IgD-negative memory B cell (primary cell): Measurements from ENCODE around the gene THYN1. TPM values are rescaled to one million over a fixed set of nuclear protein-coding genes. Genes with fewer than 3 reads are reported as not detected.

ENCODE experiments used
- H3K27ac Mint-ChIP-seq, 3 donors: one replicate each; pipeline ENCODE4 v1.8.0; 2020 to 2022; ENCODE audit warnings: mild to moderate bottlenecking in 3 of 3, mixed read lengths in 3 of 3, moderate library complexity in 1 of 3
- H3K27me3 Mint-ChIP-seq: one replicate; pipeline ENCODE4 v1.8.0; 2021; ENCODE audit warnings: mixed read lengths
- H3K36me3 Mint-ChIP-seq: one replicate; pipeline ENCODE4 v1.8.0; 2020; ENCODE audit warnings: mild to moderate bottlenecking, mixed read lengths
- H3K4me1 Mint-ChIP-seq, 3 donors: one replicate each; pipeline ENCODE4 v1.8.0; 2020 to 2022; ENCODE audit warnings: mixed read lengths in 3 of 3, mild to moderate bottlenecking in 1 of 3
- H3K4me3 Mint-ChIP-seq, 4 donors: one replicate each; pipeline ENCODE4 v1.8.0; 2020 to 2022; ENCODE audit warnings: mild to moderate bottlenecking in 4 of 4, mixed read lengths in 4 of 4, moderate library complexity in 3 of 4
- H3K9me3 Mint-ChIP-seq, 3 donors: one replicate each; pipeline ENCODE4 v1.8.0; 2020 to 2021; ENCODE audit warnings: mixed read lengths in 3 of 3, mild to moderate bottlenecking in 1 of 3
- polyA plus RNA-seq: library from polyadenylated mRNA; unstranded; fragments of 300-500 nt; fragmentation: Illumina TruSeq; gene quantifications from one replicate; pipeline ENCODE4 v1.2.3, GENCODE V29; 2021

THYN1 gene
- polyA plus RNA-seq, 1 donor from 2014 or later: 77.4 TPM

- Mint-ChIP-seq H3K36me3 (peaks cover 3% of the 10 kb centered on the region), H3K27me3 (peaks cover 16% of the 10 kb centered on the region), H3K4me1 (peaks cover 27 to 48% (median 35%) of the 10 kb centered on the region in 3 donors), H3K4me3 (peak overlapping the region; percentile 92 to 99 (median 93)), H3K27ac (peak overlapping the region; percentile 49 to 98 (median 93)), H3K9me3 (no peaks in the 10 kb centered on the region)
These were observed 28.2 kb downstream of the THYN1 start for GRCh38 chr11:134224710-134225664.

- peaks cover 19 to 39% (median 27%) of the 10 kb centered on the region in 3 donors for H3K4me1 Mint-ChIP-seq
- H3K4me3 Mint-ChIP-seq: peak within 1 kb of the TSS; percentile 92 to 99 (median 96)
- H3K27me3 Mint-ChIP-seq: peaks cover 8% of the 10 kb centered on the region
- H3K36me3 Mint-ChIP-seq: peaks cover 3% of the 10 kb centered on the region
- H3K27ac Mint-ChIP-seq: peak within 1 kb of the TSS; percentile 98 to 99 (median 99)
- no peaks in the 10 kb centered on the region for H3K9me3 Mint-ChIP-seq
These were observed 29.1 kb downstream of the THYN1 start, which contains the start of the genes NCAPD3 and VPS26B for GRCh38 chr11:134223836-134224709. Gene NCAPD3, minus strand, starts transcription at chr11:134223967. Its CDS starts 41 bp downstream, at chr11:134223926. Gene VPS26B, plus strand, starts transcription at chr11:134224671. Its CDS starts 452 bp downstream, at chr11:134225123.

- Mint-ChIP-seq H3K4me1 (peaks cover 19 to 30% (median 21%) of the 10 kb centered on the region in 3 donors), H3K4me3 (peak overlapping the region; percentile 92 to 99 (median 96)), H3K27ac (peak overlapping the region; percentile 22 to 99 (median 42)), H3K36me3 (peaks cover 3% of the 10 kb centered on the region), H3K9me3 (no peaks in the 10 kb centered on the region), H3K27me3 (peaks cover 8% of the 10 kb centered on the region)
These were observed 30.0 kb downstream of the THYN1 start for GRCh38 chr11:134223121-134223520.

- H3K27ac Mint-ChIP-seq: no peak overlapping the region
- peaks cover 0 to 3% (median 0%) of the 10 kb centered on the region in 3 donors for H3K4me1 Mint-ChIP-seq
- peaks cover 5% of the 10 kb centered on the region for H3K36me3 Mint-ChIP-seq
- H3K9me3 Mint-ChIP-seq: no peaks in the 10 kb centered on the region
- H3K4me3 Mint-ChIP-seq: peak overlapping the region in 1 of 4 donors; percentile 20
- H3K27me3 Mint-ChIP-seq: no peaks in the 10 kb centered on the region
These were observed 36.3 kb downstream of the THYN1 start for GRCh38 chr11:134216816-134217215.

- Mint-ChIP-seq H3K9me3 (no peaks in the 10 kb centered on the region), H3K27me3 (no peaks in the 10 kb centered on the region), H3K27ac (no peak overlapping the region), H3K4me3 (no peak overlapping the region), H3K4me1 (peaks cover 0 to 3% (median 2%) of the 10 kb centered on the region in 3 donors), H3K36me3 (peaks cover 5% of the 10 kb centered on the region)
These were observed 37.3 kb downstream of the THYN1 start for GRCh38 chr11:134215836-134216235.

- no peak overlapping the region for H3K4me3 Mint-ChIP-seq
- H3K36me3 Mint-ChIP-seq: peaks cover 10% of the 10 kb centered on the region
- H3K9me3 Mint-ChIP-seq: no peaks in the 10 kb centered on the region
- H3K27me3 Mint-ChIP-seq: no peaks in the 10 kb centered on the region
- H3K27ac Mint-ChIP-seq: peak overlapping the region in 1 of 3 donors; percentile 12
- H3K4me1 Mint-ChIP-seq: peaks cover 0 to 2% (median 0%) of the 10 kb centered on the region in 3 donors
These were observed 45.5 kb downstream of the THYN1 start for GRCh38 chr11:134207538-134208239.

DNA sequence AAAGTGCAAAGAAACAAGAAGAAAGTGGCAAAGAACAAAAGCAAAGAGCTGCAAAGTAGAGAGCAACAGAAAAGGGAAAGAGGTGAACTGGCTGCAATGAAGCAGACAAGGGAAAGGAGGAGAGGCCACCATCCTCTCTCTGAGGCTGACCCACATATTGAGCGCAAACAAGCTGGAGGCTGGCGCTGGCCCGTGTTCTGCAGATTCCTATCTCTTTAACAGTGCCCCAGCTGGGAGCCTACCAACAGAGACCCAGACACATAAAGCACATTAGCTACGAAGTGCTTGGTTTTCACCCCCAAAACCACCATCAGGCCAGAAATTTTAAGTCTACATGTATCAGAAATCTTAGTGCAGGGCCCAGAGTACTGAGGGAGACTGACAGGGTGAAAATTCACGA, 47.0 kb downstream of the THYN1 start:
- Mint-ChIP-seq H3K36me3 (peaks cover 14% of the 10 kb centered on the region), H3K9me3 (no peaks in the 10 kb centered on the region), H3K4me3 (no peak overlapping the region), H3K27ac (no peak overlapping the region), H3K4me1 (no peaks in the 10 kb centered on the region), H3K27me3 (no peaks in the 10 kb centered on the region)

GRCh38 chr11:134205729-134206128, 47.4 kb downstream of the THYN1 start:
- no peak overlapping the region for H3K4me3 Mint-ChIP-seq
- H3K9me3 Mint-ChIP-seq: no peaks in the 10 kb centered on the region
- no peak overlapping the region for H3K27ac Mint-ChIP-seq
- no peaks in the 10 kb centered on the region for H3K4me1 Mint-ChIP-seq
- H3K36me3 Mint-ChIP-seq: peaks cover 14% of the 10 kb centered on the region
- H3K27me3 Mint-ChIP-seq: no peaks in the 10 kb centered on the region

GRCh38 chr11:134202661-134203060, 50.5 kb downstream of the THYN1 start:
- Mint-ChIP-seq H3K4me1 (no peaks in the 10 kb centered on the region), H3K9me3 (no peaks in the 10 kb centered on the region), H3K4me3 (no peak overlapping the region), H3K27me3 (no peaks in the 10 kb centered on the region), H3K36me3 (peaks cover 11% of the 10 kb centered on the region), H3K27ac (no peak overlapping the region)

GRCh38 chr11:134200688-134201087, 52.5 kb downstream of the THYN1 start:
- no peaks in the 10 kb centered on the region for H3K27me3 Mint-ChIP-seq
- H3K9me3 Mint-ChIP-seq: no peaks in the 10 kb centered on the region
- H3K4me1 Mint-ChIP-seq: no peaks in the 10 kb centered on the region
- H3K4me3 Mint-ChIP-seq: no peak overlapping the region
- peaks cover 15% of the 10 kb centered on the region for H3K36me3 Mint-ChIP-seq
- H3K27ac Mint-ChIP-seq: no peak overlapping the region

GRCh38 chr11:134199531-134199930, 53.6 kb downstream of the THYN1 start:
- H3K9me3 Mint-ChIP-seq: no peaks in the 10 kb centered on the region
- H3K27ac Mint-ChIP-seq: no peak overlapping the region
- peaks cover 15% of the 10 kb centered on the region for H3K36me3 Mint-ChIP-seq
- H3K4me3 Mint-ChIP-seq: no peak overlapping the region
- no peaks in the 10 kb centered on the region for H3K4me1 Mint-ChIP-seq
- no peaks in the 10 kb centered on the region for H3K27me3 Mint-ChIP-seq
